ENCODE measurements around the gene HIPK2.

HIPK2 gene

GRCh38 chr7:139570119-139570518 is 207.7 kb downstream of the HIPK2 start:
- Histone ChIP-seq H4K20me1 (ENCODE audit: insufficient read depth, low read length) (no peaks in the 10 kb centered on the region), H3K36me3 (ENCODE audit: insufficient read depth, low read length) (peaks cover 3% of the 10 kb centered on the region; the same call in 1 of the 2 replicates), H3K27me3 (ENCODE audit: insufficient read depth, low read length, poor library complexity) (no peaks in the 10 kb centered on the region), H3K27ac (ENCODE audit: low read length) (no peak overlapping the region), H3K79me2 (ENCODE audit: insufficient read depth, low read length) (no peaks in the 10 kb centered on the region), H3K4me1 (ENCODE audit: insufficient read depth, low read length) (no peaks in the 10 kb centered on the region), H3K4me2 (ENCODE audit: insufficient read depth, low read length) (no peak overlapping the region), H2AFZ (ENCODE audit: low read depth, low read length) (no peak overlapping the region), H3K4me3 (ENCODE audit: low read depth in 1 of 2, low read length in 2 of 2) (no peak overlapping the region), H3K9ac (ENCODE audit: low read depth, low read length) (no peak overlapping the region), H3K9me3 (ENCODE audit: insufficient read depth, low read length, severe bottlenecking) (no peaks in the 10 kb centered on the region)
- TF ChIP-seq EZH2 (IDR thresholded peaks at IDR 0.05; ENCODE audit: borderline replicate concordance, low read depth, low read length, severe bottlenecking) (no peak), CTCF (IDR thresholded peaks at IDR 0.05; ENCODE audit: borderline replicate concordance, extremely low read depth, low read length, poor library complexity, severe bottlenecking) (no peak)
- DNase-seq: no peak
- ATAC-seq (ENCODE audit: insufficient read depth, low read depth): no peak

- DNase-seq: no peak
- Histone ChIP-seq H3K36me3 (ENCODE audit: insufficient read depth, low read length) (peaks cover 3% of the 10 kb centered on the region; the same call in 1 of the 2 replicates), H2AFZ (ENCODE audit: low read depth, low read length) (no peak overlapping the region), H3K27ac (ENCODE audit: low read length) (no peak overlapping the region), H3K79me2 (ENCODE audit: insufficient read depth, low read length) (no peaks in the 10 kb centered on the region), H3K9ac (ENCODE audit: low read depth, low read length) (no peak overlapping the region), H4K20me1 (ENCODE audit: insufficient read depth, low read length) (no peaks in the 10 kb centered on the region), H3K4me3 (ENCODE audit: low read depth in 1 of 2, low read length in 2 of 2) (no peak overlapping the region), H3K9me3 (ENCODE audit: insufficient read depth, low read length, severe bottlenecking) (no peaks in the 10 kb centered on the region), H3K4me2 (ENCODE audit: insufficient read depth, low read length) (no peak overlapping the region), H3K27me3 (ENCODE audit: insufficient read depth, low read length, poor library complexity) (no peaks in the 10 kb centered on the region), H3K4me1 (ENCODE audit: insufficient read depth, low read length) (no peaks in the 10 kb centered on the region)
- ATAC-seq (ENCODE audit: insufficient read depth, low read depth): no peak
- no peak for TF ChIP-seq CTCF (IDR thresholded peaks at IDR 0.05; ENCODE audit: borderline replicate concordance, extremely low read depth, low read length, poor library complexity, severe bottlenecking)
- TF ChIP-seq EZH2 (IDR thresholded peaks at IDR 0.05; ENCODE audit: borderline replicate concordance, low read depth, low read length, severe bottlenecking): no peak
Measured at GRCh38 chr7:139568813-139569490, 208.8 kb downstream of the HIPK2 start.

GRCh38 chr7:139568346-139568675 is 209.5 kb downstream of the HIPK2 start:
- no peaks in the 10 kb centered on the region for H3K27me3 ChIP-seq (ENCODE audit: insufficient read depth, low read length, poor library complexity)
- no peak overlapping the region for H3K4me3 ChIP-seq (ENCODE audit: low read depth in 1 of 2, low read length in 2 of 2)
- no peak overlapping the region for H3K4me2 ChIP-seq (ENCODE audit: insufficient read depth, low read length)
- no peaks in the 10 kb centered on the region for H3K4me1 ChIP-seq (ENCODE audit: insufficient read depth, low read length)
- H3K9ac ChIP-seq (ENCODE audit: low read depth, low read length): no peak overlapping the region
- ATAC-seq (ENCODE audit: insufficient read depth, low read depth) (no peak), DNase-seq (no peak)
- no peaks in the 10 kb centered on the region for H4K20me1 ChIP-seq (ENCODE audit: insufficient read depth, low read length)
- H2AFZ ChIP-seq (ENCODE audit: low read depth, low read length): no peak overlapping the region
- H3K9me3 ChIP-seq (ENCODE audit: insufficient read depth, low read length, severe bottlenecking): no peaks in the 10 kb centered on the region
- peaks cover 3% of the 10 kb centered on the region; the same call in 1 of the 2 replicates for H3K36me3 ChIP-seq (ENCODE audit: insufficient read depth, low read length)
- H3K27ac ChIP-seq (ENCODE audit: low read length): no peak overlapping the region
- no peaks in the 10 kb centered on the region for H3K79me2 ChIP-seq (ENCODE audit: insufficient read depth, low read length)
- TF ChIP-seq EZH2 (IDR thresholded peaks at IDR 0.05; ENCODE audit: borderline replicate concordance, low read depth, low read length, severe bottlenecking): no peak
- TF ChIP-seq CTCF (IDR thresholded peaks at IDR 0.05; ENCODE audit: borderline replicate concordance, extremely low read depth, low read length, poor library complexity, severe bottlenecking): no peak

All from DND-41 (cell line).